ENCODE measurements around the gene SPAG6. TPM values are rescaled to one million over a fixed set of nuclear protein-coding genes. Genes with fewer than 3 reads are reported as not detected.
A peak's percentile ranks its signal among the peaks of the same experiment; 100 is the strongest.

Gene SPAG6
- total and polyA plus RNA-seq, 10 donors, result 0.11 TPM; not detected in 9

DNA sequence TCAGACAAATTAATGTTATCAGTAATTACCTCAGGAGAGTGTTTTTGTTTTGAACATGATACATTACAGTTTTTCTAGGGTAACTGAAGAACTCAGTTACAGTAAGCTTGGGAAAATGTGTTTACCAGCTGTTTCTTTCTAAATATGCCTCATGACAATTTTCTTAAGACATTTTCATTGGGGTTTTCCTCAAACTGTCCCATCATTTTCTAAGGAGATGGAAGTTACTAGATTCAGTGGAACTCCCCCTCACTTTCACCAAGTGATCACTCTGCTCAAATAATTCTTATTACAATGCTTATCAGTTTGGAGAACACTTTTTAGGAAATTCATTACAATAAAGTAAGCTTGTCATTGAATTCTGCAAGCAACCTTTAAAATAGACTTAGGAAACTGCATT, 6.4 kb upstream of the SPAG6 start:
- no peak overlapping the region for H3K27ac ChIP-seq
- DNase-seq, result no peak
- H3K9me3 ChIP-seq, result peaks cover 0 to 7% (median 1%) of the 10 kb centered on the region in 8 donors
- no peak overlapping the region for H3K4me3 ChIP-seq
- peaks cover 38 to 97% (median 88%) of the 10 kb centered on the region in 7 donors for H3K27me3 ChIP-seq (replicated peaks in 1 of 7)
- H3K36me3 ChIP-seq, result no peaks in the 10 kb centered on the region
- TF ChIP-seq POLR2A (IDR thresholded peaks at IDR 0.05), result no peak
- no peak for TF ChIP-seq POLR2AphosphoS5 (IDR thresholded peaks at IDR 0.05)
- TF ChIP-seq, protein P1, sequence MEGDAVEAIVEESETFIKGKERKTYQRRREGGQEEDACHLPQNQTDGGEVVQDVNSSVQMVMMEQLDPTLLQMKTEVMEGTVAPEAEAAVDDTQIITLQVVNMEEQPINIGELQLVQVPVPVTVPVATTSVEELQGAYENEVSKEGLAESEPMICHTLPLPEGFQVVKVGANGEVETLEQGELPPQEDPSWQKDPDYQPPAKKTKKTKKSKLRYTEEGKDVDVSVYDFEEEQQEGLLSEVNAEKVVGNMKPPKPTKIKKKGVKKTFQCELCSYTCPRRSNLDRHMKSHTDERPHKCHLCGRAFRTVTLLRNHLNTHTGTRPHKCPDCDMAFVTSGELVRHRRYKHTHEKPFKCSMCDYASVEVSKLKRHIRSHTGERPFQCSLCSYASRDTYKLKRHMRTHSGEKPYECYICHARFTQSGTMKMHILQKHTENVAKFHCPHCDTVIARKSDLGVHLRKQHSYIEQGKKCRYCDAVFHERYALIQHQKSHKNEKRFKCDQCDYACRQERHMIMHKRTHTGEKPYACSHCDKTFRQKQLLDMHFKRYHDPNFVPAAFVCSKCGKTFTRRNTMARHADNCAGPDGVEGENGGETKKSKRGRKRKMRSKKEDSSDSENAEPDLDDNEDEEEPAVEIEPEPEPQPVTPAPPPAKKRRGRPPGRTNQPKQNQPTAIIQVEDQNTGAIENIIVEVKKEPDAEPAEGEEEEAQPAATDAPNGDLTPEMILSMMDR (IDR thresholded peaks at IDR 0.05 in 8 of 11, conservative IDR thresholded peaks at IDR 0.05 in 3 of 11), result no peak
- H3K4me1 ChIP-seq, result peaks cover 22 to 58% (median 50%) of the 10 kb centered on the region in 6 donors
- intact Hi-C loops (cut with DNase I; ENCODE audit: low total_unique reads), result no loop called here

DNA sequence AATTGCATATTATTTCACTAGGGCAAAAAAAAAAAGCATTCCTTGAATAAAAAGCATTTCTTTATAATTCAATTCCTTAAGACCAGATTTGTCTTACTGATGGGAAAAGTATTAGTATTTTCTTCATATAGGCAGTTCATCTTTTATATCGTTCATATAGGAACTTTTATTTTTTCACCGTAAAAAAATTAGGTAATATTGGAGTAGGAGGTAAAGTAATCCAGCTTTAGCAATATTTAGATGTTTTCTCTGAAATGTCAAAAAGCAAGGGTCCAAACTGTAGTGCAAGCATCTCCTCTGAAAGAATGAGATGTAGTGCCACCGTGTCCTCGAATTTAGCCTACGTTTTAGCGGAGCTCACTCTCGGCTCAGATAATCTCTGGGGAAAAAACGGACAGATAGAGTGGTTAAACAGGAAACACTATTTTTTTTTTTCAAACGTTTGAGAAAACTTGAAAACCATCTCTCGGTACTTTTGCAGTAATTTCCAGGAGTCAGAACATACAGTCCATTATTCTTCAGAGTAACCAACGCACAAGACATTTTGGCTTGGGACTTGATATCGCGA, 5.5 kb upstream of the SPAG6 start:
- Histone ChIP-seq H3K9me3 (peaks cover 0 to 2% (median 0%) of the 10 kb centered on the region in 8 donors), H3K36me3 (no peaks in the 10 kb centered on the region), H3K4me1 (peaks cover 19 to 53% (median 41%) of the 10 kb centered on the region in 6 donors), H3K27me3 (replicated peaks in 1 of 7) (peaks cover 40 to 97% (median 93%) of the 10 kb centered on the region in 7 donors), H3K27ac (peak overlapping the region; percentile 90 to 97 (median 94)), H3K4me3 (peak overlapping the region; percentile 65 to 81 (median 74))
- WGBS, 5 donors, result 1 to 3% (median 1%) methylated on average over 13 of the region's 13 CpGs
- intact Hi-C loops (cut with DNase I; ENCODE audit: low total_unique reads), result no loop called here
- DNase-seq, result no peak
- TF ChIP-seq POLR2A (IDR thresholded peaks at IDR 0.05) (no peak), POLR2AphosphoS5 (IDR thresholded peaks at IDR 0.05) (no peak)

- peak overlapping the region; percentile 90 to 97 (median 94) for H3K27ac ChIP-seq
- H3K4me3 ChIP-seq, result peak overlapping the region; percentile 65 to 81 (median 74)
- intact Hi-C loops (cut with DNase I; ENCODE audit: low total_unique reads), result no loop called here
- H3K27me3 ChIP-seq (replicated peaks in 1 of 7), result peaks cover 47 to 97% (median 93%) of the 10 kb centered on the region in 7 donors
- H3K36me3 ChIP-seq, result no peaks in the 10 kb centered on the region
- 1% methylated on average over 29 to 98 of the region's 98 CpGs for WGBS, 5 donors
- DNase-seq, result peak; percentile 93
- peaks cover 0 to 9% (median 0%) of the 10 kb centered on the region in 8 donors for H3K9me3 ChIP-seq
- peaks cover 22 to 53% (median 41%) of the 10 kb centered on the region in 6 donors for H3K4me1 ChIP-seq
- TF ChIP-seq POLR2AphosphoS5 (IDR thresholded peaks at IDR 0.05), result peak; percentile 79 to 84 (median 82)
- TF ChIP-seq, protein P1 (IDR thresholded peaks at IDR 0.05 in 8 of 11, conservative IDR thresholded peaks at IDR 0.05 in 3 of 11), result no peak
- peak in 2 of 3 donors; percentile 31 to 34 for TF ChIP-seq POLR2A (IDR thresholded peaks at IDR 0.05)
These were observed 4.7 kb upstream of the SPAG6 start for GRCh38 chr10:22340329-22341189.

- intact Hi-C loops (cut with DNase I; ENCODE audit: low total_unique reads), result no loop called here
- Histone ChIP-seq H3K27me3 (replicated peaks in 1 of 7) (peaks cover 41 to 97% (median 93%) of the 10 kb centered on the region in 7 donors), H3K27ac (peak overlapping the region; percentile 90 to 97 (median 94))
These were observed 3.9 kb upstream of the SPAG6 start for GRCh38 chr10:22341190-22341925.

More at GRCh38 chr10:22341190-22341925, 3.9 kb upstream of the SPAG6 start:
- Histone ChIP-seq H3K36me3 (no peaks in the 10 kb centered on the region), H3K4me3 (peak overlapping the region; percentile 65 to 81 (median 74)), H3K9me3 (peaks cover 0 to 15% (median 0%) of the 10 kb centered on the region in 8 donors), H3K4me1 (peaks cover 14 to 48% (median 35%) of the 10 kb centered on the region in 6 donors)
- 2 to 5% (median 3%) methylated on average over 18 to 40 of the region's 40 CpGs for WGBS, 5 donors
- DNase-seq, result no peak
- TF ChIP-seq POLR2AphosphoS5 (IDR thresholded peaks at IDR 0.05), result peak in 1 of 3 donors; percentile 38
- TF ChIP-seq POLR2A (IDR thresholded peaks at IDR 0.05), result no peak
- TF ChIP-seq, protein P1 (IDR thresholded peaks at IDR 0.05 in 8 of 11, conservative IDR thresholded peaks at IDR 0.05 in 3 of 11), result no peak

Measured in spleen (tissue), 11 donors.